HG02763 (cell line): Measurements from ENCODE around the gene SV2B.
"Not testable (repeated sequence)": the region's sequence is repeated elsewhere in the genome, so short reads cannot be mapped to it uniquely, and the experiment has no call there.

Source experiments
- ATAC-seq: cut with Tn5 transposase; IDR thresholded peaks from one replicate; pipeline ENCODE4 v1.9.1; 2021; ENCODE audit warnings: mild to moderate bottlenecking, moderate library complexity; ENCODE audit not compliant: unreplicated experiment

Gene SV2B, protein sequence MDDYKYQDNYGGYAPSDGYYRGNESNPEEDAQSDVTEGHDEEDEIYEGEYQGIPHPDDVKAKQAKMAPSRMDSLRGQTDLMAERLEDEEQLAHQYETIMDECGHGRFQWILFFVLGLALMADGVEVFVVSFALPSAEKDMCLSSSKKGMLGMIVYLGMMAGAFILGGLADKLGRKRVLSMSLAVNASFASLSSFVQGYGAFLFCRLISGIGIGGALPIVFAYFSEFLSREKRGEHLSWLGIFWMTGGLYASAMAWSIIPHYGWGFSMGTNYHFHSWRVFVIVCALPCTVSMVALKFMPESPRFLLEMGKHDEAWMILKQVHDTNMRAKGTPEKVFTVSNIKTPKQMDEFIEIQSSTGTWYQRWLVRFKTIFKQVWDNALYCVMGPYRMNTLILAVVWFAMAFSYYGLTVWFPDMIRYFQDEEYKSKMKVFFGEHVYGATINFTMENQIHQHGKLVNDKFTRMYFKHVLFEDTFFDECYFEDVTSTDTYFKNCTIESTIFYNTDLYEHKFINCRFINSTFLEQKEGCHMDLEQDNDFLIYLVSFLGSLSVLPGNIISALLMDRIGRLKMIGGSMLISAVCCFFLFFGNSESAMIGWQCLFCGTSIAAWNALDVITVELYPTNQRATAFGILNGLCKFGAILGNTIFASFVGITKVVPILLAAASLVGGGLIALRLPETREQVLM

DNA sequence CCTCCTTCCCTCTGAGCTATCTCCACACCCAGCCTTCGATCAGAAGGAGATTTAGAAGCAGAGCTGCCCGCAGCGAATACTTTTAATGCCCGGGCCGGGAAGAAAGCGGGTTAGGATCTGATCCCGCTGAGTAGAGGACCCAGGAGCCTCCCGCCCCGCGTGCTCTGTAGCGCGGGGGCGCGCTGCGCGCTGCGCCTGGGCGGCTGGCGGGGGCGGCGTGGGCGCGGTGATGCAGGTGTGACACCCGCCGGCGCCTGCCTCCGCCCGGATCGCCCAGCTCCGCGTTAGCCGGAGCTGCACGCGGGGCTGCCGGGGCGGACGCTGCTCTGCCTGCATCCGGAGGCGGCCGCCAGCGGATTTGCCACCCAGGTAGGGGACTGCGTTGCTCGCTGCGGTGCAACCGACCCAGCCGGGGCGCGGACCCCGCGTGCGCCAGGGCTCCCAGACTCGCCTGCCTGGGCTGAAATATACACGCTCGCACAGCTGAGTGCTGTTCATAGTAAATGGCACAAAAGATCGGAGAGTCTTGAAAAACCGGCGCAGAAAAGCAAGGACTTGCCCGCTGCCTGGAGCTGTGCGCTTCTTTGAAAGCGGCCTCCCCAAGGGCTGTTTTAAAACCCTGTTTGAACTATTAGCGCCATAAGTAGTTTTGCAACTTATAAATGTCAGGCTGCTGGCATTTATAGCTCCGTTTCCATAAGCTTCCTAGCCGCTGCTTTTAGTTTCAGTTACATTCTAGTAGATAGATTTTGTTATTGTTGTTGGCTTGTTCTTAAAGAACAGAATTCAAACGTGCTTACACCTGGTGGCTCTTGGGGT is at the start of gene SV2B:
TSS of gene SV2B (plus strand) at position 263 of the 819 bp plus-strand sequence. CDS start 126,007 bp downstream, outside the sequence.
- no peak for ATAC-seq

DNA sequence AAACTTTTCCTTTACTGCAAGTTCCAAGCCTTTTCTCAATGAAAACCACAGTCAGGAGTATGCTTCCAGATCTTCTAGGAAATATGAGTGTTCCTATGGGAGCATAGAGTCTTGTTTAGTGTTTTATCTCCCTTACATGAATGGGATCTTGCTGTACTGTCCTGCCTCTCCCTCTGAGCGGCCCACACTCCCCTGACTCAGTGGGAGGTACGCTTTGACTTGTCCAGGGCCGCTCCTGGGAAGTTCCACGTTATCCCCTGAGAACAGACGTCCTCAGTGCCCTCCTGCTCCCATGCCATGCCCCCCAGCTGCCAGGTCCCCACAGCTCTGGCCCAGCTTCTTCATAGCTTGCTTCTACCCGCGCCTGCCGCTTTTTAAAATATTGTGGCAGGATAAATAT is 48.8 kb upstream of the SV2B start:
- no peak for ATAC-seq

DNA sequence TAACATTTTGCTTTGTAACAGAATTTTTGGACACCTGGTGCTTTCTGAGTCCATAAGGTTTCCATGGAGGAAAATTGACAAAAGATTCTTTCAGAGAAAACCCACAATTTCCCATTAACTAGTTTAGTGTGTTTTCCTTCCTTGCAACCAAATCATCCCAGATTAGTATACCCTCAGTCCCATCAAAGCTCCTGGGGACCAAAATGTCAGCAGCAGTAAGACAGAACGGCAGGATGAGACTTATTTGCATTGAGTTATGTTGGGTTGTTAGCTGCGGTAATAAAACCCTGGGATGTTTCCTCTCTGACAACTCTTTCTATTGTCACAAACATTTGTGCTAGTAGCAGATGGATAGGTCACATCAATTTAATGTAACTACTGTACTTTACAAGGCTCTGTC is 45.2 kb upstream of the SV2B start:
- no peak for ATAC-seq

DNA sequence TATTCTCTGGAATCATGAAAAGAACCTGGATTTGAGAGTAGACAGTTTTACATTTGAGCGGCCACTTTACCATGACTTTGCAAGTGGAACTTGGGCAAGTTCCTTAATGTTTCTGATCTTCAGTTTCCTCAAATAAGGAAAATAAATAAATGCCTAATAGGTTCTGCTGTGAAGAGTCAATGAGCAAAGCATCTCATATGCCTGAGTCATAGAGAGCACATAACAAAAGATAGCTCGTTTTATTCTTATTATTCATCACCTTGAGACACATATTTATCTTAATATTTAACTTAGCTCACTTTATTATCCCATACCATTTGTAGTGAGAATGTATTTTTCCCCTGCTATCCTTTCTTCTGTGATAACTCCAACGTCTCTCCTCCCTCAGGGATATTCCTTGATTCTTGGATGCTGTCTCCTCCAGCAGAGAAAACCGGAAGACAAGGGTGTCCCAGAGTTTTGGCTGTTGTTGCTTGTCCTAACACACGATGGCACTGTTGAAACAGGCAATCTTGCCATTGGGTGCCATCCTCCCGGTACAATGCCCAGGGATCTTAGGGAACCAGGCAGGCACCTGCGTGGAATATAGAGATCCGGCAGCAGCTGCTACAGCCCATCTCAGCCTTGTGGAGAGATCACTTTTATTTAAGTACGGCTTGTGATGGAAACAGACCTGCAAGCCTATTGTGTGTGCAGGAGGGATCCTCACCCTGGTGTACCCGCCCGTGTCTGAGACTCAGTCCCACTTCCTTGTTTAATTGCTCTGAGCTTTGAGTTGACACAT is 44.3 kb upstream of the SV2B start:
- no peak for ATAC-seq

DNA sequence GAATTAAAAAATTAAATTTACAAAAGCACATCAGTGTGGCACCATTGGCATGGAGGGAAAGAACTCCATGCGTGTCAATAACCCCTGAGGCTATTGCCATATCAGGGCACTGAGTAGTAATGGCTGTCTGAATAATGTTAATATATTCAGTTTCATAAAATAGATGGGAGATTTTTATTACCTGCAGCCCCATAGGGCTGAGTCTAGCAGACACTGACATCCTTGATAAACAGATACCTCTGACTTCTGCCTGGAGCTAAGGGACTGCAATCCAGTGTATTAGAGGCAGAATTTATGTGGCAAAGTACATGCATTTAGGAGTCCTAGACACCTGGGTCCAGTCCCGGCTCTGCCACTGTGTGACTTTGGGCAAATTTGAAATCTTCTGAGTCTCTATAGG is 38.8 kb upstream of the SV2B start:
- ATAC-seq: no peak

DNA sequence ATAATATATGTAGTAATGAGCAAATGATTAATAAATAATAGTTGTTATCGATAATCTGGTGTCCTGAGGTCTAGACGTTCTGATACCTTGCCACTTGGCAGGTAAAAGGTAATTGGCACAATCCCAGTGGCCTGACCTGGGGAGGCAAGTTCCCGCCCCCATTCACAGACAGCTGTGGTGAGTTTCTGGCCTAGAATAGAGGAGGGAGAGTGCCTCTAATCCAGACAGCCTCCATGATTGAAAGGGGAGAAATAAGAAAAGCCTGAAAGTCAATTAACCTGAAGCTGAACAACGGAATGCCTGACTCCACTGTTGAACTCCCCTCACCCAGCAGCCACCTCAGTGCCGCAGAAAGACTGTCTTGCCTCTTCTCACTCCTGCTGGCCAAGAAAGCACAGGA is 38.1 kb upstream of the SV2B start:
- ATAC-seq: no peak

DNA sequence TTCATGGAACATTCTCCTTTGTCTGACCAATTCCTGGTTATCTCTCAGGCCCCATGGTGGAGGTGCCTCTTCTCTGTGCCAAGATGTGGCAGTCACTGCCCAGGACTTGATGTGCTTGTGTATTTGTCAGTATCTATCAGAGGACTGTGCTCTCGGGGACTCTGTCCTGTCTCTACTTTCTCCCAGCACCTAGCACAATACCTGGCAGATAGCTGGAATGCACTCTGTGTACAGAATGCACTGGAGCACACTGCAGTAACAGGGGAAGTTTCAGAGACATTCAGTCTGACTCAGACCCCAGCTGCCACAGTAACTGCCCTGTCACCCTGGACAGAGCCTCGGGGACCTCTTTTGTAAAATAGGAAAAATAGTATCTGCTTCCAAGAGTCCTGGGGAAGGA is 34.6 kb upstream of the SV2B start:
- ATAC-seq: no peak

DNA sequence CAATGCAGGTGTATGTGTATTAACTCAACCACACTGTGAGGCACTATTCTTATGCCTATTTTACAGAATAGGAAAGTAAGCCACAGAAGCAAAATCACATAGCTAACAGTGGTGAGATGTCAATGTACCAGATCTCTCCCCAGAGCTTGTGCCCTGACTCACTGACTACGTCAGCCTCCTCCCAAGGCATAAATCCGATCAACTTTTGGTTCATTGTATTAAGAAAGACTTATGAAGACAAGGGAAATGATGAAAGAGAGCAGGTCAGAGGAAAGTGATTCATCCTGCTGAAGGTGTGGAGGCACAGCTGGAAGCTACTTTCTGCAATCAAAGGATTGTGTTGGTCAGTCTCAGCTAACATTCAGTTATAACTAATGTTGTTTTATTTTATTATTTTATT is 33.0 kb upstream of the SV2B start:
- ATAC-seq: no peak

DNA sequence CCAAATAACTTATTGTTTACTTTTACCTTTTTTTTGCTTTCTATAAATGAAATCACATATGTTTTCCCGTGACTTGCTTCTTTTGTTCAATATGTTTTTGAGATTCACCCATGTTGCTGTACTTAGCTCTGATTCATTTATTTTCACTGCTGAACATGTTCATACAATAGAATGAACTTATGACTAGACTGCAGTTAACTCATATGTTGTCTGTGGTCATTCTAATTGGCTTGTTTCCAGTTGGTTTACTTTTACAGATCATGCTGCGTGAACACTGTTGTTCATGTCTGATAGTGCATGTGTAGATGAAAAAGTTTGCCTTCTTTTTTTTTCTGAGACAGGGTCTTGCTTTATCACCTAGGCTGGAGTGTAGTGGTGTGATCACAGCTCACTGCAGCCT is 31.6 kb upstream of the SV2B start:
- no peak for ATAC-seq

DNA sequence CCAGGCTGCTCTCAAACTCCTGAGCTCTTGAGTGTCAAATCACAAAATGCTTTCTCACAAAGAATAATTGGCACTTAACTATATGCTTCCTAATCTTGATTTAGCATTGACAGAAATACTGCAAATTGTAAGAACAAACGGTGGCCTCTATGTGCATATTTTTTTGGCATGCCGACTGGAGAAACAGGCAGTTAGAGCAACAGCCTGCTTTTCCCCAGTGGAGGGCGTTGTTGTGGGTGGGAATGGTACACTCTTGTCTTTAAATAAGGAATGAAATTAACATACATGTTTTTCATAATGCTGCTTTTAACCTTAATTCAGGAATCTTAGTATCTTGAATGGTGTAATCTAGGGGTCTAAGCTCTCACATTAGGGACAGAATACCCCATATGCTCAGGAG is 31.1 kb upstream of the SV2B start:
- no peak for ATAC-seq

DNA sequence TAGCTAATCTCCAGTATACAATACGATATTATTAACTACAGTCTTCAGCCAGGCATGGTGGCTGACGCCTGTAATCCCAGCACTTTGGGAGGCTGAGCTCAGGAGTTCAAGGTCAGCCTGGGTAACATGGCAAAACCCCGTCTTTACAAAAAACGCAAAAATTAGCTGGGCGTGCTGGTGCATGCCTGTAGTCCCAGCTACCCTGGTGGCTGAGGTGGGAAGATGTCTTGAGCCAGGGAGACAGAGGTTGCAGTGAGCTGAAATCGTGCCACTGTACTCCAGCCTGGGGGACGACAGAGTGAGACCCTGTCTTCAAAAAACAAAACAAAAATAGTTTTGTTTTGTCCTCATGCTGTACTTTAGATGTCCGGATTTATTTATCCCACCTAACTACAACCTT is 29.2 kb upstream of the SV2B start:
- ATAC-seq: no peak

DNA sequence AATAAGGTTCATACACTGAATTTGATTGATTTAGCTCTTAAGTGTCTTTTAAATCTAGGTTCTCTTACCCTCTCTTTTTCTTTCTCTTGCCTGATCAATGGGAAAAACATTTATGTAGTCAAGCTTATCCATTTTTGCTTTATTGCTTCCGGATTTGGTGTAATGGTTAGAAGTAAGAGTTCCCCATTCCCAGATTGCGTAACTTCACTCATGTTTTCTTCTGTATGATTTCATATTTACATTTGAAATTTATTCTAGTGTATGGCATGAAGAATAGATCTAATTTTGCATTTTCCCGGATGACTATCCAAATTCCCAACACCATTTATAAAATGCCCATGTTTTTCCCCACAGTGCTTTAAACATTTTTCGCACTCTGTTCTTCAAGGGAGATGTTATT is 27.9 kb upstream of the SV2B start:
- no peak for ATAC-seq

DNA sequence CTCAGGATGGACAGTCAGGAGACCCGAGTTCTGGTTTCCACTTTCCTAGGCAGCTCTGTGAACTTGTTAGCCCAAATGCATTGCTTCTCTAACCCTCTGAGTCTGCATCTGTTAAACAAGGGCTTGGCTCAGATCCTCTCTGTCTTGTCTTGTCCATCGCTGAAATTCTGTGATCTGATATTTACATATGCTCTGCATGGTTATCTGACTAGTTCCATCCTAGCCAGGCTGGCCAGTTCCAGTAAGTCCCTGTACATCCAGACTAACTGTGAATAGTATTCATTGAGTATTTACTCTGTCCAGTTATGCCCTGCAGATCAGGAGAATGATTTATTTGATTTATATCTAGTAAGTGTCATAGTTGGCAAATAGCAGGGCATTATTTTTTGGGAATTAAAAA is 27.0 kb upstream of the SV2B start:
- ATAC-seq: no peak

DNA sequence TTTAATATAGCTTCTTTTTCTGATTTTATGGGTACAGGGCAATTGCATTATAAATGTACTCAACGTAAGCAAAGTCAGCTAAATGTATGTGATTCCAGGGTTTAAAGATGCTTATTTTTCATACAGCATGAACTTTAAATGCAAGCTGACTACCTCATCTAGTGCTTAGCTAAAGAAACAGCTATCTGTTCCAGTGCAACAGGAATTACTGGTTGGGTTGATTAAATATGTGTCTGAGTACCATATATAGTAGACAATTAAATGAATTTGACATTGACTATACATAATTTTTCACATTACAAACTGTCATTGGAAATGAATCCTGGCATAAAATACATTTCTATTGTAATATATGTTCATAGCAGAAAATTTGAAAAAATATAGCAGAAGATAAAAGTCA is 26.3 kb upstream of the SV2B start:
- no peak for ATAC-seq

DNA sequence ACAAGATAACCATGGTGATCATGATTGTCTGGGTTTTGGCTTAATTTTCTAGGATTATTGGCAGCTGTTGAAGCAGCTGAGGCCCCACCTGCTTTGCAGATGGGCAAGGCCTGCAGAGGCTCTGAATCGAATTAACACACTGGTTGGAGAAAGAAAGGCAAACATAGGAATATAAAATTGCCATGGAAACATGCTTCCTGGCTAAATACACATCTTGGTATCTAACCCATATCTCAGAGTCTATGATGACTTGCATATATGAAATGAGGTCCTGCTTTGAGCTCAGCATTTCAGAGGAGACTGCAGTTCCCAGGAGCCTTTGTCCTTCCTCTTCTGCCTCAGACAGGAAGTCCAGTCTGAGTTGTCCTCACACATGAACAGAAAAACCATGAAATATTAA is 24.3 kb upstream of the SV2B start:
- no peak for ATAC-seq

DNA sequence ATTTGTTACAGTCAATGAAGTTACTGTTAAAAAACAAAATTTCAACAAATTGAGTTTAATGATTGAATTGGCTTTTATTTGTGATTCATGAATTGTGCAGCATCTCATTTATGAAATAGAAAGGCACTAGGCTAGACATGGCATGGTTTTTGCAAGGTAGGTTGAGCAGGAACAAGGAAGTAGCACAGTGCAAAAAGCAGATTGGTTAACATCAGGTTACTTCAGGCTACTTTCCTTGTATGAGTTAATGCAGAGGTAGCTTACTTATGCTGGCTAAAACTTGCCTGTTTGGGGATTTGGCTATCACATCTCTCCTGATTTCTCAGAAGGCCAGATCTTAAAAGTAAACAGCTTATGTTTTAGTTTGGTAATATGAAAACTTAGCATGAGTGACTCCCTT is 23.0 kb upstream of the SV2B start:
- ATAC-seq: no peak

DNA sequence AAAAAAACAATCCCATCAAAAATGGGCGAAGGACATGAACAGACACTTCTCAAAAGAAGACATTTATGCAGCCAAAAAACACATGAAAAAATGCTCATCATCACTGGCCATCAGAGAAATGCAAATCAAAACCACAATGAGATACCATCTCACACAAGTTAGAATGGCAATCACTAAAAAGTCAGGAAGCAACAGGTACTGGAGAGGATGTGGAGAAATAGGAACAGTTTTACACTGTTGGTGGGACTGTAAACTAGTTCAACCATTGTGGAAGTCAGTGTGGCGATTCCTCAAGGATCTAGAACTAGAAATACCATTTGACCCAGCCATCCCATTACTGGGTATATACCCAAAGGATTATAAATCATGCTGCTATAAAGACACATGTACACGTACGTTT is 6.2 kb upstream of the SV2B start:
- not testable (repeated sequence) for ATAC-seq

DNA sequence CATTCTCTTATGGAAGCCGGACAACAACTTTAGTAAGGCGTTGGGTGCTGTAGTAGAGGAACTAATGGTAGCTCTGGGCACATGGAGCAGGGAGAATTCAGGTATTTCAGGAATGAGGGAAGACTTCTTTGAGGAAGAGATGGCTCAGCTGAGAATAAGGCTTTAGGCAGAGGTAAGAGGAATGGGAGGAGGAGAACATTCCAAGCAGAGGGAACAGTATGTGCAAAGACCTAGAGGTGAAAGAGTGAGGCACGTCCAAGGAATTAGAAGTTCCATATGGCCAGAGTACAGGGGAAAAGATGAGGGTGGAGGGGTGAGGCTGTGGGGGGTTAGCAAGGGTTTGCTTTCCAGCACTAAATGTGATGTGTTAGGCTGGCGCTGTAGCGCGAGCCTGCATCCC is 1.6 kb upstream of the SV2B start:
- ATAC-seq: no peak

DNA sequence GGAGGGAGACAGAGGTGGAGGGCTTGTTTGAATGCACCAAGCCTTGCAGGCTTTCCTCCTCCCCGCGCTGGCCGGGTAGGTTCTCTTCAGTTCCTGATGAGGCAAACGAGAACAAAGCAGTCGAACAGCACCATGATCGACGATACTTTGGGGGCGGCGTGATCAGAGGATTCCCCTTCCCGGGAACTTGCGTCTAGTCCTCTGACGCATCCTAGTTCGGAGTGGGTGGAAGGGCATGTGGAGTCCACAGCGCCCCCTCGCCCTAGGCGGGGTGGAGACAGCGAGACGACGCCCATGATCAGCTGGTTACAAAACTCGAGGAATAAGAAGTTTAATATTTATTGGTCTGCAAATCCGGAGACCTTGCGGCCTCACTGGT is 452 bp upstream of the SV2B start:
- no peak for ATAC-seq

DNA sequence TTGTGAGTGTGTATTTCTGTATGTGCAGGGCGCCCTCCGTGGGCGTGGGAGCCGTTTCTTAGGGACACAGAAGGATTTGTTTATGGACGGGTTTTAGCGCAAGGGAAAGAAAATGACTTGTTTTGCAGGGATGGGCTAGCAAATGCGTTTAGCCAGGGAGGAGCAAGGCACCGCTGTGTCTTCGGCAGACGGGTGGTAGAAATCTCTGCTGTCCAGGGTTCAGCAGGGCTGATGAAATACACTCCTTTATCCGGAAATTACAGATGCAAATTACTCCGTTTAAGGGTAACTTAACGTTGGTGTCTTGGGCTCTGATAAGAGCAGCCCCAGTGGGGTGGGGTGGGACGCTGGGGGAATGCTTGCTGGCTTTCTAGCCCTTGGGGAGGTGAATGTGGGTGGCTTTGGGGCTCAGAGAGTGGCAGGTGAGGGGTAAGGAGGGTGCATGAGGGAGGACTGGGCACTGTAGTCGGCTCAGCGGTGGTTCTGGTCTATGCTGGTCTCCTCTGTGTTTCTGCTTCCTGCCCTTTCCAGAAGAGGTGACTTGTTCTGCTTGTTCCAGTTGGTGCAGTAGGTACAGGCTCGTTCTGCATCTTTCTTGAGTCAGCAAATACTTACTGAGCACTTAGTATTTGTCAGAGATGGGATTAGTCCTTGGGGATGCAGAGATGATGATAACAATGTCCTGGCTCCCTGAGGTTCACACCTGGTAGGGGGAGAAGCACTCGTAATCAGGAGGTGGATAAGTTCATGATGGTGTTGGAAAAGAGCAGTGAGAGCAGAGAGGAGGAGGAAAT is 954 bp downstream of the SV2B start:
- ATAC-seq: no peak
